HepG2 (cell line): Measurements from ENCODE around the gene MYPN. TPM values are rescaled to one million over a fixed set of nuclear protein-coding genes. Genes with fewer than 3 reads are reported as not detected.

ENCODE experiments used
- ATAC-seq: fragments of 200-7000 bp; cut with Tn5 transposase; 3 replicates; pipeline ENCODE4 v1.9.1; 2020; ENCODE audit warnings: mild to moderate bottlenecking, moderate library complexity
- BruUV-seq: library from RNA; stranded (reverse); fragments of 400-500 nt; replicated peaks from 2 replicates; lab custom pipeline; 2021; lab: Mats Ljungman, UMichigan
- CTCF ChIA-PET: fragments of 300-600 bp; formaldehyde crosslinking; extraction: SDS; loops from one replicate; lab custom pipeline; 2021; ENCODE audit warnings: low total read pairs, inconsistent platforms, low intra/inter-chr PET ratio; lab: Yijun Ruan, JAX
- POLR2A ChIA-PET: fragments of 350-600 bp; sonication (Branson Sonifier 250); formaldehyde crosslinking; loops from one replicate; lab custom pipeline; 2020; ENCODE audit warnings: antibody characterized with exemption, inconsistent platforms; lab: Yijun Ruan, JAX
- DNase-seq: peaks from one replicate; pipeline ENCODE4 v3.0.0-alpha.2; 2015; ENCODE audit warnings: low spot score
- FAIRE-seq: peaks from 3 replicates; lab custom pipeline; 2011; peaks lifted over from hg19 to GRCh38; lab: Jason Lieb, UNC
- H2AFZ ChIP-seq: one replicate; pipeline ENCODE4 v1.6.1; 2011; ENCODE audit warnings: low read length, inconsistent platforms
- H3K27ac ChIP-seq: fragments of 300-600 bp; 3 replicates; pipeline ENCODE4 v1.8.0; 2011; ENCODE audit warnings: mixed run types, mild to moderate bottlenecking, mixed read lengths, low read length, inconsistent platforms; ENCODE audit not compliant: insufficient read depth; ENCODE audit errors: extremely low read length
- H3K27me3 ChIP-seq, 2 experiments: fragments of 200-600 bp in 1 of 2; 2 replicates in 1 of 2; 3 replicates in 1 of 2; pipeline versions ENCODE4 v1.6.0 to v1.8.0; 2011; ENCODE audit warnings: low read length in 2 of 2, mild to moderate bottlenecking in 2 of 2, moderate library complexity in 2 of 2, inconsistent platforms in 1 of 2; ENCODE audit not compliant: insufficient read depth in 2 of 2, control insufficient read depth in 1 of 2
- H3K36me3 ChIP-seq, 2 experiments: fragments of 200-600 bp in 1 of 2; replicated peaks in 1 of 2; 2 replicates in 1 of 2; 3 replicates in 1 of 2; pipeline versions ENCODE4 v1.5.1 to v1.8.0; 2011; ENCODE audit warnings: low read length in 2 of 2, inconsistent platforms in 1 of 2; ENCODE audit not compliant: insufficient read depth in 2 of 2, control insufficient read depth in 1 of 2
- H3K4me1 ChIP-seq: 2 replicates; pipeline ENCODE4 v1.5.1; 2012; ENCODE audit warnings: low read length, inconsistent platforms; ENCODE audit not compliant: insufficient read depth
- H3K4me2 ChIP-seq: 2 replicates; pipeline ENCODE4 v1.6.0; 2011; ENCODE audit warnings: low read depth, low read length, inconsistent platforms
- H3K4me3 ChIP-seq, 3 experiments: fragments of 200-600 bp in 1 of 3; sonication (generic), shearing (Covaris generic) in 1 of 3; replicated peaks in 1 of 3; 2 replicates each; pipeline ENCODE4 v1.5.1; 2011 to 2016; ENCODE audit warnings: low read length in 3 of 3, inconsistent platforms in 2 of 3, low read depth in 2 of 3, mild to moderate bottlenecking in 2 of 3, control low read depth in 1 of 3, mixed read lengths in 1 of 3; ENCODE audit not compliant: insufficient read depth in 1 of 3
- H3K79me2 ChIP-seq: one replicate; pipeline ENCODE4 v1.6.1; 2011; ENCODE audit warnings: low read length, inconsistent platforms; ENCODE audit not compliant: insufficient read depth
- H3K9ac ChIP-seq: 2 replicates; pipeline ENCODE4 v1.6.0; 2011; ENCODE audit warnings: mild to moderate bottlenecking, low read depth, low read length, inconsistent platforms; ENCODE audit not compliant: insufficient read depth
- H3K9me3 ChIP-seq: 2 replicates; pipeline ENCODE4 v1.5.1; 2012; ENCODE audit warnings: mild to moderate bottlenecking, low read length
- H4K20me1 ChIP-seq: 2 replicates; pipeline ENCODE4 v1.6.0; 2011; ENCODE audit warnings: inconsistent platforms, mild to moderate bottlenecking, low read length, moderate library complexity; ENCODE audit not compliant: insufficient read depth
- EED ChIP-seq: sonication (generic); formaldehyde crosslinking; IDR thresholded peaks from 2 replicates; pipeline ENCODE4 v1.5.0; 2020; ENCODE audit warnings: mild to moderate bottlenecking, missing genetic modification reagents
- HES4 ChIP-seq: sonication (generic); formaldehyde crosslinking; IDR thresholded peaks from 2 replicates; pipeline ENCODE4 v1.9.0; 2021; ENCODE audit warnings: mild to moderate bottlenecking, missing genetic modification reagents, borderline replicate concordance
- MZF1 ChIP-seq: sonication (generic); formaldehyde crosslinking; IDR thresholded peaks from 2 replicates; pipeline ENCODE4 v1.8.1; 2023; ENCODE audit warnings: mild to moderate bottlenecking, missing genetic modification reagents, borderline replicate concordance
- NPAS2 ChIP-seq: sonication (generic); formaldehyde crosslinking; IDR thresholded peaks from 2 replicates; pipeline ENCODE4 v1.8.0; 2022; ENCODE audit warnings: mild to moderate bottlenecking, missing genetic modification reagents, borderline replicate concordance
- RBM22 ChIP-seq: fragments of 200-400 bp; formaldehyde crosslinking; optimal IDR thresholded peaks from 2 replicates; pipeline ENCODE3; 2017; ENCODE audit warnings: mild to moderate bottlenecking, low read length, moderate library complexity
- ZBTB7B ChIP-seq: sonication (generic); formaldehyde crosslinking; IDR thresholded peaks from 2 replicates; pipeline ENCODE4 v1.4.0; 2020; ENCODE audit warnings: missing genetic modification reagents
- ZFP82 ChIP-seq: sonication (generic); formaldehyde crosslinking; IDR thresholded peaks from 2 replicates; pipeline ENCODE4 v1.5.1; 2020; ENCODE audit warnings: mild to moderate bottlenecking, missing genetic modification reagents, borderline replicate concordance
- ZNF510 ChIP-seq: sonication (generic); formaldehyde crosslinking; IDR thresholded peaks from 2 replicates; pipeline ENCODE4 v1.4.0; 2020; ENCODE audit warnings: low read depth, mild to moderate bottlenecking, missing genetic modification reagents
- in situ Hi-C: cut with HindIII; loops from 2 replicates; pipeline ENCODE4 v1.10.0; 2017; ENCODE audit warnings: low pct_unique_long_range_greater_than_20kb; ENCODE audit not compliant: extremely low pct_ligation_motif_present
- intact Hi-C: fragments of 100-400 bp; cut with micrococcal nuclease; formaldehyde crosslinking; loops from one replicate; pipeline ENCODE4 v1.10.0; 2022; ENCODE audit not compliant: unreplicated experiment
- polyA plus RNA-seq, 8 experiments: library from polyadenylated mRNA; depleted of rRNA in 3 of 8; stranded (reverse) in 7 of 8; unstranded in 1 of 8; fragments of >200 nt; fragmentation: Illumina TruSeq in 4 of 8; extraction: Trizol in 4 of 8; gene quantifications; 2 replicates each; pipeline versions ENCODE4 v1.2.1 to v1.2.3, GENCODE V29; 2011 to 2016; ENCODE audit warnings: low read depth in 4 of 8, missing spikeins in 1 of 8, mixed read lengths in 1 of 8; ENCODE audit not compliant: insufficient read depth in 1 of 8
- total RNA-seq, 5 experiments: library from RNA; depleted of rRNA; stranded (reverse); fragments of >200 nt; fragmentation: Illumina TruSeq; extraction: Trizol; gene quantifications; 2 replicates each; pipeline ENCODE4 v1.2.3, GENCODE V29; 2016; ENCODE audit warnings: low read depth in 1 of 5
- TF ChIP-seq, protein P1 (sequence below): sonication (generic); formaldehyde crosslinking; IDR thresholded peaks from 2 replicates; pipeline ENCODE4 v1.5.1; 2020; ENCODE audit warnings: mild to moderate bottlenecking, moderate library complexity, missing genetic modification reagents
- TF ChIP-seq, protein P2 (sequence below): sonication (generic); formaldehyde crosslinking; IDR thresholded peaks from 2 replicates; pipeline ENCODE4 v1.5.1; 2020; ENCODE audit warnings: mild to moderate bottlenecking, missing genetic modification reagents, borderline replicate concordance
- TF ChIP-seq, protein P3 (sequence below): fragments of 450-650 bp; IDR thresholded peaks from 2 replicates; pipeline ENCODE4 v1.6.1; 2016
- TF ChIP-seq, protein P4 (sequence below): conservative IDR thresholded peaks from 2 replicates; pipeline ENCODE4 v1.6.1; 2018; ENCODE audit warnings: missing genetic modification reagents

MYPN gene
- total and polyA plus RNA-seq, 2 of the 13 experiments (the other 11 are each of a cell fraction or from before 2014, with no cell fraction given), result not detected

DNA sequence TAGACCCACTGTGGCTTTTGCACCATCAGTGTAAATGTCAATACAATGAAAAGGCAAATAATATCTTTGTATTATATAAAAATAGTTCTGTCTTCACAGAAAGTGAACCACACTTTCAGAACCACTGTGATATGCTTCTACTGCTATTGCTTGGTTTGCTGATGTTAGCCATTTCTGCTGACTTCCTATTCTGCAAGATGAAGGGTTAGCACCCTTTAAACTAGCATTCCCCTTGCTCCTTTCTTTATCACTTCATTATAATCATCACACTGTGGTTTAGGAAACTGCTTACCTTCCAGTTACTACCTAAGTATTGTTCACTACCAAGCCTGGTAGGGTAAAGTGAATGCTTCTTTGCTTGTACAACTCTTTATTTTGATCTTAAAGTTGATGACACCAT, 29.2 kb downstream of the MYPN start:
- Histone ChIP-seq H3K4me2 (no peak overlapping the region), H3K4me3 (no peak overlapping the region), H3K9me3 (no peaks in the 10 kb centered on the region), H3K79me2 (no peaks in the 10 kb centered on the region), H3K27me3 (no peaks in the 10 kb centered on the region), H3K27ac (no peak overlapping the region), H4K20me1 (no peaks in the 10 kb centered on the region), H3K9ac (no peak overlapping the region), H3K4me1 (no peaks in the 10 kb centered on the region), H2AFZ (no peak overlapping the region), H3K36me3 (no peaks in the 10 kb centered on the region)
- no peak for DNase-seq
- ChIA-PET CTCF (no interaction called here), POLR2A (no interaction called here)
- ATAC-seq, result no peak
- BruUV-seq, result no TSS peak
- in situ Hi-C loops (no loop called here), intact Hi-C loops (no loop called here)
- FAIRE-seq, result no peak
- TF ChIP-seq, protein P1, sequence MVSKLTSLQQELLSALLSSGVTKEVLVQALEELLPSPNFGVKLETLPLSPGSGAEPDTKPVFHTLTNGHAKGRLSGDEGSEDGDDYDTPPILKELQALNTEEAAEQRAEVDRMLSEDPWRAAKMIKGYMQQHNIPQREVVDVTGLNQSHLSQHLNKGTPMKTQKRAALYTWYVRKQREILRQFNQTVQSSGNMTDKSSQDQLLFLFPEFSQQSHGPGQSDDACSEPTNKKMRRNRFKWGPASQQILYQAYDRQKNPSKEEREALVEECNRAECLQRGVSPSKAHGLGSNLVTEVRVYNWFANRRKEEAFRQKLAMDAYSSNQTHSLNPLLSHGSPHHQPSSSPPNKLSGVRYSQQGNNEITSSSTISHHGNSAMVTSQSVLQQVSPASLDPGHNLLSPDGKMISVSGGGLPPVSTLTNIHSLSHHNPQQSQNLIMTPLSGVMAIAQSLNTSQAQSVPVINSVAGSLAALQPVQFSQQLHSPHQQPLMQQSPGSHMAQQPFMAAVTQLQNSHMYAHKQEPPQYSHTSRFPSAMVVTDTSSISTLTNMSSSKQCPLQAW (CRISPR knock-in tag), result no peak
- no peak for TF ChIP-seq RBM22
- no peak for TF ChIP-seq MZF1 (CRISPR knock-in tag)
- TF ChIP-seq, protein P2, sequence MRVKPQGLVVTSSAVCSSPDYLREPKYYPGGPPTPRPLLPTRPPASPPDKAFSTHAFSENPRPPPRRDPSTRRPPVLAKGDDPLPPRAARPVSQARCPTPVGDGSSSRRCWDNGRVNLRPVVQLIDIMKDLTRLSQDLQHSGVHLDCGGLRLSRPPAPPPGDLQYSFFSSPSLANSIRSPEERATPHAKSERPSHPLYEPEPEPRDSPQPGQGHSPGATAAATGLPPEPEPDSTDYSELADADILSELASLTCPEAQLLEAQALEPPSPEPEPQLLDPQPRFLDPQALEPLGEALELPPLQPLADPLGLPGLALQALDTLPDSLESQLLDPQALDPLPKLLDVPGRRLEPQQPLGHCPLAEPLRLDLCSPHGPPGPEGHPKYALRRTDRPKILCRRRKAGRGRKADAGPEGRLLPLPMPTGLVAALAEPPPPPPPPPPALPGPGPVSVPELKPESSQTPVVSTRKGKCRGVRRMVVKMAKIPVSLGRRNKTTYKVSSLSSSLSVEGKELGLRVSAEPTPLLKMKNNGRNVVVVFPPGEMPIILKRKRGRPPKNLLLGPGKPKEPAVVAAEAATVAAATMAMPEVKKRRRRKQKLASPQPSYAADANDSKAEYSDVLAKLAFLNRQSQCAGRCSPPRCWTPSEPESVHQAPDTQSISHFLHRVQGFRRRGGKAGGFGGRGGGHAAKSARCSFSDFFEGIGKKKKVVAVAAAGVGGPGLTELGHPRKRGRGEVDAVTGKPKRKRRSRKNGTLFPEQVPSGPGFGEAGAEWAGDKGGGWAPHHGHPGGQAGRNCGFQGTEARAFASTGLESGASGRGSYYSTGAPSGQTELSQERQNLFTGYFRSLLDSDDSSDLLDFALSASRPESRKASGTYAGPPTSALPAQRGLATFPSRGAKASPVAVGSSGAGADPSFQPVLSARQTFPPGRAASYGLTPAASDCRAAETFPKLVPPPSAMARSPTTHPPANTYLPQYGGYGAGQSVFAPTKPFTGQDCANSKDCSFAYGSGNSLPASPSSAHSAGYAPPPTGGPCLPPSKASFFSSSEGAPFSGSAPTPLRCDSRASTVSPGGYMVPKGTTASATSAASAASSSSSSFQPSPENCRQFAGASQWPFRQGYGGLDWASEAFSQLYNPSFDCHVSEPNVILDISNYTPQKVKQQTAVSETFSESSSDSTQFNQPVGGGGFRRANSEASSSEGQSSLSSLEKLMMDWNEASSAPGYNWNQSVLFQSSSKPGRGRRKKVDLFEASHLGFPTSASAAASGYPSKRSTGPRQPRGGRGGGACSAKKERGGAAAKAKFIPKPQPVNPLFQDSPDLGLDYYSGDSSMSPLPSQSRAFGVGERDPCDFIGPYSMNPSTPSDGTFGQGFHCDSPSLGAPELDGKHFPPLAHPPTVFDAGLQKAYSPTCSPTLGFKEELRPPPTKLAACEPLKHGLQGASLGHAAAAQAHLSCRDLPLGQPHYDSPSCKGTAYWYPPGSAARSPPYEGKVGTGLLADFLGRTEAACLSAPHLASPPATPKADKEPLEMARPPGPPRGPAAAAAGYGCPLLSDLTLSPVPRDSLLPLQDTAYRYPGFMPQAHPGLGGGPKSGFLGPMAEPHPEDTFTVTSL (CRISPR knock-in tag), result no peak
- no peak for TF ChIP-seq HES4 (CRISPR knock-in tag)
- TF ChIP-seq ZNF510 (CRISPR knock-in tag), result no peak
- no peak for TF ChIP-seq EED
- TF ChIP-seq NPAS2, result no peak
- no peak for TF ChIP-seq ZFP82 (CRISPR knock-in tag)
- TF ChIP-seq, protein P3, sequence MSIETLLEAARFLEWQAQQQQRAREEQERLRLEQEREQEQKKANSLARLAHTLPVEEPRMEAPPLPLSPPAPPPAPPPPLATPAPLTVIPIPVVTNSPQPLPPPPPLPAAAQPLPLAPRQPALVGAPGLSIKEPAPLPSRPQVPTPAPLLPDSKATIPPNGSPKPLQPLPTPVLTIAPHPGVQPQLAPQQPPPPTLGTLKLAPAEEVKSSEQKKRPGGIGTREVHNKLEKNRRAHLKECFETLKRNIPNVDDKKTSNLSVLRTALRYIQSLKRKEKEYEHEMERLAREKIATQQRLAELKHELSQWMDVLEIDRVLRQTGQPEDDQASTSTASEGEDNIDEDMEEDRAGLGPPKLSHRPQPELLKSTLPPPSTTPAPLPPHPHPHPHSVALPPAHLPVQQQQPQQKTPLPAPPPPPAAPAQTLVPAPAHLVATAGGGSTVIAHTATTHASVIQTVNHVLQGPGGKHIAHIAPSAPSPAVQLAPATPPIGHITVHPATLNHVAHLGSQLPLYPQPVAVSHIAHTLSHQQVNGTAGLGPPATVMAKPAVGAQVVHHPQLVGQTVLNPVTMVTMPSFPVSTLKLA, result no peak
- TF ChIP-seq ZBTB7B (CRISPR knock-in tag), result no peak
- TF ChIP-seq, protein P4, sequence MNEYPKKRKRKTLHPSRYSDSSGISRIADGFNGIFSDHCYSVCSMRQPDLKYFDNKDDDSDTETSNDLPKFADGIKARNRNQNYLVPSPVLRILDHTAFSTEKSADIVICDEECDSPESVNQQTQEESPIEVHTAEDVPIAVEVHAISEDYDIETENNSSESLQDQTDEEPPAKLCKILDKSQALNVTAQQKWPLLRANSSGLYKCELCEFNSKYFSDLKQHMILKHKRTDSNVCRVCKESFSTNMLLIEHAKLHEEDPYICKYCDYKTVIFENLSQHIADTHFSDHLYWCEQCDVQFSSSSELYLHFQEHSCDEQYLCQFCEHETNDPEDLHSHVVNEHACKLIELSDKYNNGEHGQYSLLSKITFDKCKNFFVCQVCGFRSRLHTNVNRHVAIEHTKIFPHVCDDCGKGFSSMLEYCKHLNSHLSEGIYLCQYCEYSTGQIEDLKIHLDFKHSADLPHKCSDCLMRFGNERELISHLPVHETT (CRISPR knock-in tag), result no peak
